PFSK-1 (cell line): ENCODE measurements around the gene PCNT.

Experiments used
- FOXP2 ChIP-seq: optimal IDR thresholded peaks from 2 replicates; pipeline ENCODE3; 2011; ENCODE audit warnings: borderline replicate concordance, control low read depth, inconsistent platforms; ENCODE audit not compliant: insufficient read depth; ENCODE audit errors: extremely low read length, extremely low read depth
- POLR2AphosphoS5 ChIP-seq: IDR thresholded peaks from 2 replicates; pipeline ENCODE4 v1.6.1; 2012; ENCODE audit warnings: low read depth, mild to moderate bottlenecking, control low read depth, low read length, moderate library complexity
- SIN3A ChIP-seq: IDR thresholded peaks from 2 replicates; pipeline ENCODE4 v1.6.1; 2012; ENCODE audit warnings: mild to moderate bottlenecking, low read length, moderate library complexity, borderline replicate concordance; ENCODE audit not compliant: insufficient read depth
- TAF1 ChIP-seq: IDR thresholded peaks from 2 replicates; pipeline ENCODE4 v1.6.1; 2012; ENCODE audit warnings: low read length, control low read depth, borderline replicate concordance; ENCODE audit not compliant: insufficient read depth
- TF ChIP-seq, protein P1 (sequence below), 2 experiments: IDR thresholded peaks; 2 replicates each; pipeline versions ENCODE4 v1.6.1 to v1.8.0; 2011 to 2012; ENCODE audit warnings: low read depth in 2 of 2, low read length in 2 of 2, control low read depth in 1 of 2, inconsistent platforms in 1 of 2, mild to moderate bottlenecking in 1 of 2, moderate library complexity in 1 of 2; ENCODE audit not compliant: insufficient read depth in 1 of 2

PCNT gene

DNA sequence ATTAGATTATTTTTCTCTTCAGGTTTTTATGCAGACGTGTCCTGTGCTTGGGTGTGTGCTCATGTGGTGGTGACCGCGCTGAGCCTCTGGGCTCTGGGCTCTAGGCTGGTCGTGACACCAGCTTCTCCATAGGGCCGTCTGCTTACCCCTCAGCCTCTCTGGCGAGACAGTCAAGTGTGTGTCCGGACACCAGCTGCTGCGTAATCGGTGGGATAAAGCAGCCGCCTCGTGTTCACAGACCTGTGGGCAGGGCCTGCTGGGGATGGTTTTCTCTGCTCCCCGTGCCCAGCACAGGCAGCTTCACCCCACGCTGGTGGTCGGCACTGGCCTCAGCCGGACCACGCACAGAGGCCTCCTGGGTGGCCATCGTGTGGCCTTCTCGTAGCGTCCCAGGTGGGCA, 101.1 kb downstream of the PCNT start:
- TF ChIP-seq, protein P1, sequence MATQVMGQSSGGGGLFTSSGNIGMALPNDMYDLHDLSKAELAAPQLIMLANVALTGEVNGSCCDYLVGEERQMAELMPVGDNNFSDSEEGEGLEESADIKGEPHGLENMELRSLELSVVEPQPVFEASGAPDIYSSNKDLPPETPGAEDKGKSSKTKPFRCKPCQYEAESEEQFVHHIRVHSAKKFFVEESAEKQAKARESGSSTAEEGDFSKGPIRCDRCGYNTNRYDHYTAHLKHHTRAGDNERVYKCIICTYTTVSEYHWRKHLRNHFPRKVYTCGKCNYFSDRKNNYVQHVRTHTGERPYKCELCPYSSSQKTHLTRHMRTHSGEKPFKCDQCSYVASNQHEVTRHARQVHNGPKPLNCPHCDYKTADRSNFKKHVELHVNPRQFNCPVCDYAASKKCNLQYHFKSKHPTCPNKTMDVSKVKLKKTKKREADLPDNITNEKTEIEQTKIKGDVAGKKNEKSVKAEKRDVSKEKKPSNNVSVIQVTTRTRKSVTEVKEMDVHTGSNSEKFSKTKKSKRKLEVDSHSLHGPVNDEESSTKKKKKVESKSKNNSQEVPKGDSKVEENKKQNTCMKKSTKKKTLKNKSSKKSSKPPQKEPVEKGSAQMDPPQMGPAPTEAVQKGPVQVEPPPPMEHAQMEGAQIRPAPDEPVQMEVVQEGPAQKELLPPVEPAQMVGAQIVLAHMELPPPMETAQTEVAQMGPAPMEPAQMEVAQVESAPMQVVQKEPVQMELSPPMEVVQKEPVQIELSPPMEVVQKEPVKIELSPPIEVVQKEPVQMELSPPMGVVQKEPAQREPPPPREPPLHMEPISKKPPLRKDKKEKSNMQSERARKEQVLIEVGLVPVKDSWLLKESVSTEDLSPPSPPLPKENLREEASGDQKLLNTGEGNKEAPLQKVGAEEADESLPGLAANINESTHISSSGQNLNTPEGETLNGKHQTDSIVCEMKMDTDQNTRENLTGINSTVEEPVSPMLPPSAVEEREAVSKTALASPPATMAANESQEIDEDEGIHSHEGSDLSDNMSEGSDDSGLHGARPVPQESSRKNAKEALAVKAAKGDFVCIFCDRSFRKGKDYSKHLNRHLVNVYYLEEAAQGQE (IDR thresholded peaks at IDR 0.05; ENCODE audit: insufficient read depth in 1 of 2, low read depth in 2 of 2, low read length in 2 of 2), result no peak
- TF ChIP-seq FOXP2, result no peak
- no peak for TF ChIP-seq TAF1
- no peak for TF ChIP-seq SIN3A
- TF ChIP-seq POLR2AphosphoS5, result no peak

DNA sequence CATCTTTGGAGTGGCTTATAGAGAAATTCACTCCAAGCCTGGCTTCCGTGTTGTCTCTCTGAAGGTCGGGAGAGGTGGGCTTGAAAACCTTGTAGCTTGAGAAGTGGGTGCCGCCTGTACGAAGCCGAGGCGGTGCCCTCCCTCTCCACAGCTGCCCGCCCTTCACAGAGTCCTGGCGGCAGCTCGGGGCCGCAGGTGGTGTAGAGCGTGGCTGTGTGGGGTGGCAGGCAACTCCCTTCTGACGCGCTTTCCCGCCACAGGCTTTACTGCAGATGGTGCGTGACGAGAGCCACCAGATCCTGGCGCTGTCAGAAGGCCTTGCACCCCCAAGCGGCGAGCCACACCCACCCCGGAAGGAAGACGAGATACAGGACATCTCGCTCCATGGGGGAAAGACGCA, 101.6 kb downstream of the PCNT start:
- TF ChIP-seq, protein P1 (IDR thresholded peaks at IDR 0.05; ENCODE audit: insufficient read depth in 1 of 2, low read depth in 2 of 2, low read length in 2 of 2), result no peak
- no peak for TF ChIP-seq FOXP2
- TF ChIP-seq POLR2AphosphoS5, result no peak
- no peak for TF ChIP-seq TAF1
- no peak for TF ChIP-seq SIN3A

DNA sequence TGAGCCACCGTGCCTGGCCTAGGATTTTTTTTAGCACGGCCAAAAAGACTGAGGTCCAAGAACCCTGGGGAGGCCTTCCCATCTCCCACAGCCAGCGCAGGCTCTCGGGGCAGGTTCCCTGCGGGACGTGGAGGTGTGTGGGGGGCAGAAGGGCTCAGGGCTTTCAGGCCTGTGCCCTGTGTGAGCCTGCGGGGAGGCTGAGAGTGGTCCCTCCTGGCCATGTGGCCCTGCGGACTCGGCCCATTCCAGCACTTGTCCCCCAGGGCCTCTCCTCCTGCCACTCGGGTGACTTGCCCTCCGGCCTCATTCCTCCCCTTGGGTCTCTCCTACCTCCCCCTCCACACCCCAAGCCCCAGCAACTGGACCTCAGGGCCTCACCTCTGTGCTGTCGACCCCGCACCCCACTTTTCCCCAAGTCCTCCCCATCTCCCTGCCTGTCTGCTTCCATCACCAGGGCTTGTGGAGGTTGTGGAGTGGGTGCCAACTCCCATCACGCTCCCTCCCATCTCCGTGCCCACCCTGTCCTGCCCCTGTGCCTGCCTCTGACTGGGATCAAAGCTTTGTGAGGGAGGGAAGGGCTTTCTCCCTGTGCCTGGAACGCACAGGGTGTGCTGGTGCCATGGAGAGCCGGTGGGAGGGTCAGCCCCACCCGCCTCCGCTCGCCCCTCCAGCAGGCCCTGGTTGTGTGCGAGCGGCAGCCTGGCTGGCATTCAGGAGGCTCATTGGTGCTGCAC, 102.5 kb downstream of the PCNT start:
- TF ChIP-seq, protein P1 (IDR thresholded peaks at IDR 0.05; ENCODE audit: insufficient read depth in 1 of 2, low read depth in 2 of 2, low read length in 2 of 2), result no peak
- no peak for TF ChIP-seq POLR2AphosphoS5
- no peak for TF ChIP-seq SIN3A
- TF ChIP-seq TAF1, result no peak
- TF ChIP-seq FOXP2, result no peak

DNA sequence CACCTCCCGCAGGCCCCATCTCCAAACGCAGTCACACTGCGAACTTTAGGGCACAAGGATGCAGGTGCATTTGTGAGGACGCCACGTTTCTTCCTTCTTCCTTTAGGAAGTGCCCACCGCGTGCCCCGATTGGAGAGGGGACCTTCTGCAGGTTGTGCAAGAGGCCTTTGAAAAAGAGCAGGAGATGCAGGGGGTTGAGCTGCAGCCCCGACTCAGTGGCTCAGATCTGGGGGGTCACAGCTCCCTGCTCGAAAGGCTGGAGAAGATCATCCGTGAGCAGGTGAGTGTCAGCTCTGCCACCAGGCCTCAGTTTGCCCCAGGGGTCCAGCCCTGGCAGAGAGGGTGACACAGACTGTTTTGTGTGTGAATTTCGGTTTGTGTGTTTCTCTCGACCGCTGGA, 103.6 kb downstream of the PCNT start:
- TF ChIP-seq POLR2AphosphoS5, result no peak
- TF ChIP-seq, protein P1 (IDR thresholded peaks at IDR 0.05; ENCODE audit: insufficient read depth in 1 of 2, low read depth in 2 of 2, low read length in 2 of 2), result no peak
- no peak for TF ChIP-seq TAF1
- no peak for TF ChIP-seq SIN3A
- TF ChIP-seq FOXP2, result no peak

DNA sequence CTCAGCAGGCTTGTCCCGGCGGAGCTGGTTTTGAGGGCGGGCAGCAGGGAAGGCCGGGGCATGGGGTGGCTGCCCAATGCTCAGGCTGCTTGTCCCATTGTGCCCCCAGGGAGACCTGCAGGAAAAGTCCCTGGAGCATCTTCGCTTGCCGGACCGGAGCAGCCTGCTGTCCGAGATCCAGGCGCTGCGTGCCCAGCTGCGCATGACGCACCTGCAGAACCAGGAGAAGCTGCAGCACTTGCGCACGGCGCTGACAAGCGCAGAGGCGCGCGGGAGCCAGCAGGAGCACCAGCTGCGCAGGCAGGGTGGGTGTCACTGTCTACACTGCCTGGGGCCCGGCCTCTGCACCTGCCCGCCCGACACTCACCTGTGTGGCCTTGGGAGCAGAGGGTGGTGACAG, 104.3 kb downstream of the PCNT start:
- TF ChIP-seq, protein P1 (IDR thresholded peaks at IDR 0.05; ENCODE audit: insufficient read depth in 1 of 2, low read depth in 2 of 2, low read length in 2 of 2), result no peak
- TF ChIP-seq FOXP2 (no peak), SIN3A (no peak), TAF1 (no peak), POLR2AphosphoS5 (no peak)
